NCI-H2196 treated with DMSO at 0.1 percent for 48 hours (cell line): ENCODE measurements around the gene HOXB6.

ENCODE experiments used
- DNase-seq: peaks from one replicate; lab custom pipeline; 2025; ENCODE audit not compliant: unreplicated experiment; lab: John Stamatoyannopoulos, UW

HOXB6 gene

GRCh38 chr17:48568499-48569239 is 36.1 kb downstream of the HOXB6 start:
- no peak for DNase-seq

GRCh38 chr17:48567646-48568354 is 37.0 kb downstream of the HOXB6 start:
- DNase-seq = no peak

GRCh38 chr17:48567209-48567608 is 37.6 kb downstream of the HOXB6 start:
- DNase-seq = no peak

GRCh38 chr17:48566717-48567116 is 38.1 kb downstream of the HOXB6 start:
- no peak for DNase-seq

- no peak for DNase-seq
Measured at GRCh38 chr17:48565925-48566710, 38.7 kb downstream of the HOXB6 start.

- no peak for DNase-seq
Measured at GRCh38 chr17:48565022-48565554, 39.7 kb downstream of the HOXB6 start.

GRCh38 chr17:48564188-48565021 is 40.4 kb downstream of the HOXB6 start:
- no peak for DNase-seq

GRCh38 chr17:48563867-48564187 is 41.0 kb downstream of the HOXB6 start:
- no peak for DNase-seq

- no peak for DNase-seq
Measured at GRCh38 chr17:48563385-48563838, 41.4 kb downstream of the HOXB6 start.

- no peak for DNase-seq
Measured at GRCh38 chr17:48562934-48563333, 41.9 kb downstream of the HOXB6 start.

GRCh38 chr17:48561884-48562810 is 42.6 kb downstream of the HOXB6 start:
- DNase-seq = no peak

GRCh38 chr17:48559840-48560817 is 44.7 kb downstream of the HOXB6 start:
- no peak for DNase-seq

GRCh38 chr17:48559122-48559839 is 45.5 kb downstream of the HOXB6 start:
- DNase-seq = no peak

GRCh38 chr17:48558831-48559121 is 46.0 kb downstream of the HOXB6 start:
- DNase-seq = no peak

- DNase-seq = no peak
Measured at GRCh38 chr17:48558057-48558830, 46.5 kb downstream of the HOXB6 start.

GRCh38 chr17:48556576-48557401 is 48.0 kb downstream of the HOXB6 start:
- DNase-seq = no peak

- DNase-seq = no peak
Measured at GRCh38 chr17:48556229-48556575, 48.6 kb downstream of the HOXB6 start.
